HepG2 (cell line): ENCODE data around the gene CEP83. TPM values are rescaled to one million over a fixed set of nuclear protein-coding genes. Genes with fewer than 3 reads are reported as not detected.
A peak's percentile ranks its signal among the peaks of the same experiment; 100 is the strongest.

Experiments
- GABPB1 ChIP-seq: IDR thresholded peaks from 2 replicates; pipeline ENCODE4 v1.6.1; 2016; ENCODE audit warnings: mild to moderate bottlenecking, missing genetic modification reagents, moderate library complexity, missing compliant biosample characterization
- GZF1 ChIP-seq: sonication (generic); formaldehyde crosslinking; IDR thresholded peaks from 2 replicates; pipeline ENCODE4 v1.5.1; 2020; ENCODE audit warnings: mild to moderate bottlenecking, missing genetic modification reagents
- HMG20A ChIP-seq: IDR thresholded peaks from 2 replicates; pipeline ENCODE4 v1.6.1; 2016; ENCODE audit warnings: borderline replicate concordance
- HNF1B ChIP-seq: sonication (generic); formaldehyde crosslinking; IDR thresholded peaks from 2 replicates; pipeline ENCODE4 v1.5.1; 2020; ENCODE audit warnings: mild to moderate bottlenecking, moderate library complexity, missing genetic modification reagents
- ISX ChIP-seq: sonication (generic); formaldehyde crosslinking; conservative IDR thresholded peaks from 2 replicates; pipeline ENCODE4 v1.5.0; 2020; ENCODE audit warnings: missing genetic modification reagents
- ONECUT2 ChIP-seq: sonication (generic); formaldehyde crosslinking; IDR thresholded peaks from 2 replicates; pipeline ENCODE4 v1.4.0; 2020; ENCODE audit warnings: missing genetic modification reagents
- PBX2 ChIP-seq: IDR thresholded peaks from 2 replicates; pipeline ENCODE4 v1.6.1; 2016; ENCODE audit warnings: control low read depth
- RELA ChIP-seq: sonication (generic); formaldehyde crosslinking; IDR thresholded peaks from 2 replicates; pipeline ENCODE4 v1.4.0; 2020; ENCODE audit warnings: missing genetic modification reagents
- RXRA ChIP-seq: sonication (generic); formaldehyde crosslinking; IDR thresholded peaks from 2 replicates; pipeline ENCODE4 v1.5.1; 2020; ENCODE audit warnings: missing genetic modification reagents
- SOX6 ChIP-seq, 2 experiments: fragments of 450-650 bp in 1 of 2; sonication (generic) in 1 of 2; formaldehyde crosslinking in 1 of 2; IDR thresholded peaks; 2 replicates each; pipeline versions ENCODE4 v1.4.0 to v1.6.1; 2017 to 2020; ENCODE audit warnings: antibody characterized with exemption in 1 of 2, mild to moderate bottlenecking in 1 of 2, missing genetic modification reagents in 1 of 2
- STAG1 ChIP-seq: sonication (generic); formaldehyde crosslinking; IDR thresholded peaks from 2 replicates; pipeline ENCODE4 v1.4.0; 2020; ENCODE audit warnings: missing genetic modification reagents
- TBX3 ChIP-seq: fragments of 450-650 bp; IDR thresholded peaks from 2 replicates; pipeline ENCODE4 v1.6.1; 2017; ENCODE audit warnings: antibody characterized with exemption, mild to moderate bottlenecking, inconsistent platforms, borderline replicate concordance
- TCF7 ChIP-seq: sonication (generic); IDR thresholded peaks from 2 replicates; pipeline ENCODE4 v1.6.1; 2016; ENCODE audit warnings: antibody characterized with exemption, low read depth
- THAP9 ChIP-seq: sonication (generic); formaldehyde crosslinking; IDR thresholded peaks from 2 replicates; pipeline ENCODE4; 2020; ENCODE audit warnings: missing genetic modification reagents, mild to moderate bottlenecking, borderline replicate concordance
- THYN1 ChIP-seq: sonication (generic); formaldehyde crosslinking; IDR thresholded peaks from 2 replicates; pipeline ENCODE4 v1.8.1; 2023; ENCODE audit warnings: low read depth, mild to moderate bottlenecking, moderate library complexity, missing genetic modification reagents, borderline replicate concordance
- ZNF232 ChIP-seq: sonication (generic); formaldehyde crosslinking; IDR thresholded peaks from 2 replicates; pipeline ENCODE4 v1.4.0; 2020; ENCODE audit warnings: missing genetic modification reagents, borderline replicate concordance
- ZNF468 ChIP-seq: sonication (generic); formaldehyde crosslinking; IDR thresholded peaks from 2 replicates; pipeline ENCODE4 v1.8.0; 2022; ENCODE audit warnings: mild to moderate bottlenecking, moderate library complexity, missing genetic modification reagents
- ZNF512B ChIP-seq: sonication (generic); formaldehyde crosslinking; IDR thresholded peaks from 2 replicates; pipeline ENCODE4 v1.5.1; 2020; ENCODE audit warnings: missing genetic modification reagents, mild to moderate bottlenecking, borderline replicate concordance
- ZNF790 ChIP-seq: sonication (generic); formaldehyde crosslinking; IDR thresholded peaks from 2 replicates; pipeline ENCODE4 v1.8.0; 2022; ENCODE audit warnings: missing genetic modification reagents, mild to moderate bottlenecking, borderline replicate concordance
- polyA plus RNA-seq, 8 experiments: library from polyadenylated mRNA; depleted of rRNA in 3 of 8; stranded (reverse) in 7 of 8; unstranded in 1 of 8; fragments of >200 nt; fragmentation: Illumina TruSeq in 4 of 8; extraction: Trizol in 4 of 8; gene quantifications; 2 replicates each; pipeline versions ENCODE4 v1.2.1 to v1.2.3, GENCODE V29; 2011 to 2016; ENCODE audit warnings: low read depth in 4 of 8, missing spikeins in 1 of 8, mixed read lengths in 1 of 8; ENCODE audit not compliant: insufficient read depth in 1 of 8
- total RNA-seq, 5 experiments: library from RNA; depleted of rRNA; stranded (reverse); fragments of >200 nt; fragmentation: Illumina TruSeq; extraction: Trizol; gene quantifications; 2 replicates each; pipeline ENCODE4 v1.2.3, GENCODE V29; 2016; ENCODE audit warnings: low read depth in 1 of 5

CEP83 gene
- total and polyA plus RNA-seq, 2 of the 13 experiments (the other 11 are each of a cell fraction or from before 2014, with no cell fraction given), result 6.2 to 19.2 TPM

GRCh38 chr12:94459728-94460615, at the start of gene CEP83 (continued):
- TF ChIP-seq HMG20A, result no peak
- TF ChIP-seq SOX6 (IDR thresholded peaks at IDR 0.05), result no peak
- peak; percentile 69 for TF ChIP-seq SOX6 (CRISPR knock-in tag; IDR thresholded peaks at IDR 0.05)
- peak; percentile 83; the same call in 1 of the 2 replicates for TF ChIP-seq ZNF790 (CRISPR knock-in tag)
- TF ChIP-seq STAG1, result no peak; the same call in 1 of the 2 replicates
- TF ChIP-seq RELA (CRISPR knock-in tag), result no peak
- no peak for TF ChIP-seq ISX (CRISPR knock-in tag)
- TF ChIP-seq ZNF512B, result no peak
- peak; percentile 59 for TF ChIP-seq RXRA (CRISPR knock-in tag)
- TF ChIP-seq TBX3, result no peak
- peak; percentile 80; the same call in 1 of the 2 replicates for TF ChIP-seq THAP9
- TF ChIP-seq THYN1 (CRISPR knock-in tag), result no peak
- no peak for TF ChIP-seq TCF7
- peak; percentile 89 for TF ChIP-seq HNF1B (CRISPR knock-in tag)
- TF ChIP-seq GABPB1 (CRISPR knock-in tag), result peak; percentile 99
- TF ChIP-seq ZNF232 (CRISPR knock-in tag), result no peak
- TF ChIP-seq PBX2 (CRISPR knock-in tag), result no peak
- TF ChIP-seq GZF1 (CRISPR knock-in tag), result no peak
- TF ChIP-seq ONECUT2 (CRISPR knock-in tag), result no peak
- no peak for TF ChIP-seq ZNF468 (CRISPR knock-in tag)
